Fibroblast of pulmonary artery (primary cell): ENCODE results near the gene MAP4K1.

ENCODE experiments used
- DNase-seq: peaks from one replicate; pipeline ENCODE4 v3.0.0-alpha.2; 2010; ENCODE audit warnings: low read depth
- H3K4me3 ChIP-seq: replicated peaks from 2 replicates; pipeline ENCODE4 v1.5.1; 2011; ENCODE audit warnings: low read depth, mild to moderate bottlenecking, control low read depth, low read length, moderate library complexity
- CTCF ChIP-seq: IDR thresholded peaks from 2 replicates; pipeline ENCODE4 v1.5.1; 2011; ENCODE audit warnings: mild to moderate bottlenecking, control low read depth, low read length, inconsistent platforms; ENCODE audit errors: missing control alignments

MAP4K1 gene

DNA sequence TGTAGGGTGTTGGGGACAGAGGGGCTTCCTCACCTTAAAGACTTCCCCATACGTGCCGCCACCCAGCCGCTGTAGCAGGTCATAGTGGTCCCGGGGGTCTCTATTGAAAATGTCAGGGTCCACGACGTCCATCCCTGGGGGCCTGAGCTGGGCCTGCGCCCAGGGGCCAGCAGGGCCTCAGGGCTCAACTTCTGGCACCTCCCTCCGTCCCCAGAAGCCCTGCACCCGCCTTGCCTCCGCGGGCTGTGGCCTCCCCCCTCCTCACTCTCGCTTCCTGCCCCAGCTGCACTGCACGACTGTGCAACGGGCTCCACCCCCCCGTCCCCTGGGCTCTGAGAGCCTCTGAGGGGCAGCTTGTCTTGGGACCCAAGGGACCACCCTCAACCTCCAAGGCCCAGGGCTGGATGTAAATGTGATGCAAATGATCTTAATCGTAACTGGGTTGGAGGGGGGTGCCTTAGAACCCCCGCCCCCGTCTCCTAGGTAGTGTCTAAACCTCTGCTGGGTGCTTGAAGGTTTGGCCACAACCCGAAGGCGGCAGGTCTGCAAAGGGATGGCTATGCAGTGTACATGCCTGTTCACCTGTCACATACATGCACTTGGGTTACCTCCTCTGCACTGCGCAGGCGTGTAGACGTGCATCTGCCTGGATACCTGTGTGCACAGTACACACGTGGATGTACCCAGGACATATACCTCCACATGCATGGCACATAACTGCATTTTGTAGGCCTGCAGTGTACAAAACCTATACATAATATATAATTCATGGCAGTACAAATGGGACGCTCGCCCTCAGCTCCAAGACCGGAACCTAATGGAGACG, at the start of gene MAP4K1:
Gene MAP4K1, minus strand, starts transcription at position 190 of the 826 bp plus-strand sequence. Its CDS starts 58 bp downstream, at position 132.
- DNase-seq: no peak
- peak within 1 kb of the TSS; percentile 67 for H3K4me3 ChIP-seq
- TF ChIP-seq CTCF: no peak

DNA sequence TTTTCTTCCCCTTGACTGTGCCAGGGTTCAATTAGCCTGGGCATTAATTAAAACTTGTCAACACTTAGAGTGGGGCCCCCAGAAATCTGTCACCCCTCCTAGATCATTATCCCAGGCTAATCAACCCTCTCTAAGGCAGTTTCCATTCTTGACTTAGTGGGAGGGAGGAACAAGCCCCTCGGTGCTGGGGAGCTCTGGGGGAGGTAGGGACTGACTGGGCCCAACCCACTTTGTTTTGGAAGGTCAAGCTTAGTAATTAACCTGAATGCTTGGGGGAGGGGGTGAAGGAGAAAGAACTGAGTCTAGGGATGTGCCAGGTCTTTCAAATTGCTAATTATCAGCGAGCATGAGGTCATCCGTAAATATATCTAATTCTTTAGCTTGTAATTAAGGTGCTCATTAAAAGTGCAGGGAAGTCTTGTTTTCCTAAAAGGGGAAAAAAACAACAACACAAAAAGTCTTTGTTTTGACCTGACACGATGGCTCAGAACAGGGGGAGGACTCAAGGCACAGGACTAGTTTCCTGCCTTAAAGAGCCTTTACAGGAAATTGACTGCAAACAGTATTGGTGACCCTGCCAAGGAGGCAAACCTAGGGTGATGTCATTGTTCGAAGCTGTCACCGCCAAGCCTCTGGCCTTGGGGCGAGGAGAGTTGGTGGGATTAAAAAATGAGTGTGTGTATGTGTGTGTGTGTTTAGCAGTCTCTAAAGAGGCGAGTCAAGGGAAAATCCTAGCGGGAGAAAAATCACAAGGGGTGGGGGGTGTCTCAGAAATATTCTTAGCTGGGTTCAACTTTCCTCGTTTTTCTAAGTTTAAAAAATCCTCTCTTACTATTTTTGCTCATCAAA, 49.1 kb upstream of the MAP4K1 start:
- peak; percentile 85 for DNase-seq
- H3K4me3 ChIP-seq: no peak overlapping the region
- no peak for TF ChIP-seq CTCF

DNA sequence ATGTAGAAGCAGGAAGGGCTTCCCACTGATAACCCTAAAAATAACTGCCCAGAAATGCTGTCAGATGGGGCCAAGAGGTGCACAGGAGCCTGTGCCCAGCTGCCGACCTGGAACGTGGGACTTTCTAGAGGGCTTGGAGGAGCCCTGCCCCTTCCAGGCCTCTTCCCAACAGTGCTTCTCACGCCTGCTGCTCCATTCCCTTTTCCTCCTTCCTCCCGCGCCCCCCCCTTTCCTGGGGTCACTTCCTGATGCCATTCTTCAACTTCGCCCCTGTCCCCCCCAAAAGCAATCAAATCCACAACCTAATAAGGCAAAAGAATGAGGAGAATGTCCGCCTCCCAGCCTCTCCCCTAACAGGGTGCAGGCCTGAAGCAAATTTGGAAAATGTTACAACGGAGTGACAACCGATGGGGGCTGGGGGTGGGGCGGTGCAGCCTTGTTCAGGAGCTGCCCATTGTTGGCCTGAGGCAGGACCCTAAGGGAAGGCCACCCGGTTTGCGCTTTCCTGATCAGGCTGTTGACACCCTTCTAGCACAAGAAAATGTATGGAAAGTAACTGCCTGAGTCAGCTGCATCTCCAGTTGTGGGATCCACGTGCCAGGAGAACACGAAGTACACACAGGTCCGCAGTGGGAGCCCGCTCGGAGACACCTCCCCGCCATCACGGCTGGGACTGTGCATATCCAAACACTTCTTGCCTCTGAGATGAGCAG, 48.4 kb upstream of the MAP4K1 start:
- no peak for TF ChIP-seq CTCF
- no peak overlapping the region for H3K4me3 ChIP-seq

DNA sequence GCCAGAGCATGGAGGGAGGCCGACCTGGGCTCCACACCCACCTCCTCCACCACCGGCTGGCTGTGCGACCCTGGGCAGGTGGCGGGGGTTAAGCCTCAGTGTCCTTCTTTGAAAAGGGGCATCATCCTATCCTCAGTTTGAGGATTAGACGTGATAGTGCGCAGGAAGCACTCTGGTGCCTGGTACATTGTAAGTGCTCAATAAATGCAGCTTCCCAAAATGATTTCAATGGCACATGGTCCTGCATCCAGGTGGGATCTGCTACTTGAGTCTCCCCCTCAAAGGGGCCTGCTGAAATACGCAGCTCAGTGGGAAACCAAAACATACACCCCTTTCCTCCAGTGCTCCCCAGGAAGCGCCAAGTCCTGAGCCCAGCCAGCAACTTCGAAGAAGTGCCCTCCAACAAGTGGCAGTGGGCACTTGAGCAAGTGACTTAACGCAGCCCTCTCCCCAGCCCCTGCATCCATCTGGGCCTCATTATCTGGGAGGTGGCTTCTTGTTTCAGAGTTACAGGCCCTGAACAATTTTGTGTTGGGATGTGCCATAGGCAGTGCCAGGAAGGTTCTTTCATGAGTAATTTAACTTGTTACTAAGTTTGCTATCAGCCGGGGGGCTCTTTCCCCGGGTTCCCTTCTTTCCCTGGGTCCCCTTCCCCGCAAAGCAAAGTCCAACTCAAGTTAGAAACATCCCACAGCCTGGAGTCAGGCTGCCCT, 47.6 kb upstream of the MAP4K1 start:
- no peak for TF ChIP-seq CTCF
- no peak for DNase-seq
- H3K4me3 ChIP-seq: no peak overlapping the region

More for the DNA sequence above, 48.4 kb upstream of the MAP4K1 start:
- DNase-seq: peak; percentile 84

DNA sequence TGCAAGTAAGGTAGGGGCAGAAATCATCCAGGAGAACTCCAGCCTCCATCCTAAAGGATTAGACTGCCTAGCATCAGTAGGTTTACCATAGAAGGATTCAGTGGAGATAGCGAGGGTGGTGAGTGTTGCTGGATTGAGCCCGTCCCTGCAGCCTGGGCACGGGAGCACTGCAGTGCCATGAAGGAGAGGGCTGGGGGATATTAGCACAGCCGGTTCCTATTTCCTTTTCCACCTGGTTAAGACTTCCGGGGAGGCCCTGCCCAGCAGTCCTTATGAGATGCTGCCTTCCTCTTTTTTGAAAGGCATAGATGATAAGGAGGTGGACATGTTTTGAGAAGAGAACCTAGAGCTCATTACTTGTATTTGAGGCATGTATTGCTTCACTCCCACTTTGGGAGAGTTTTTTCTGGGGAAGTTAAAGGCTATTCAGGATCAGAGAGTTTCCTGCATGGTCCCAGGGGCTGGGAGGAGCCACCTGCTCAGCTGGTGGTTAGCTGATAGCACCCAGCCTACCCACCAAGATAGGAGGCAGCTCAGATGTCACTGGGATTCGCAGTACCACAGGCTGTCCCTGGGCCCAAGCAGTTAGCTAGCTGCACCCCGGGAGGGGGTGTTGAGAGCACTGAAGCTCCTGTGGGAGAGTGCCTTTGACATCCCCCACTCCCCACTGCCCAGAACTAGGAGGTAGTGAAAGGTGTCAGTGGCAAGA, 46.9 kb upstream of the MAP4K1 start:
- no peak overlapping the region for H3K4me3 ChIP-seq
- TF ChIP-seq CTCF: no peak
- no peak for DNase-seq
